ENCODE results near the gene EXOC6.

Gene EXOC6

GRCh38 chr10:93060887-93061593 is 212.7 kb downstream of the EXOC6 start:
- Histone ChIP-seq H3K36me3 (ENCODE audit: control insufficient read depth, insufficient read depth, low read length) (peaks cover 3% of the 10 kb centered on the region), H3K27ac (ENCODE audit: insufficient read depth, low read length, poor library complexity, severe bottlenecking) (no peak overlapping the region), H3K9me3 (ENCODE audit: control insufficient read depth, low read length) (no peaks in the 10 kb centered on the region), H3K4me3 (ENCODE audit: insufficient read depth, low read depth, low read length, poor library complexity, severe bottlenecking) (no peak overlapping the region), H3K4me1 (ENCODE audit: control insufficient read depth, insufficient read depth, low read length, poor library complexity, severe bottlenecking) (peaks cover 18% of the 10 kb centered on the region), H3K27me3 (replicated peaks; ENCODE audit: control insufficient read depth, insufficient read depth, low read length, poor library complexity, severe bottlenecking) (no peaks in the 10 kb centered on the region)
- DNase-seq, result no peak

GRCh38 chr10:93061594-93062513 is 213.5 kb downstream of the EXOC6 start:
- no peak overlapping the region for H3K27ac ChIP-seq (ENCODE audit: insufficient read depth, low read length, poor library complexity, severe bottlenecking)
- DNase-seq, result no peak
- H3K9me3 ChIP-seq (ENCODE audit: control insufficient read depth, low read length), result no peaks in the 10 kb centered on the region
- peaks cover 3% of the 10 kb centered on the region for H3K36me3 ChIP-seq (ENCODE audit: control insufficient read depth, insufficient read depth, low read length)
- peaks cover 18% of the 10 kb centered on the region for H3K4me1 ChIP-seq (ENCODE audit: control insufficient read depth, insufficient read depth, low read length, poor library complexity, severe bottlenecking)
- peak overlapping the region; percentile 42 for H3K4me3 ChIP-seq (ENCODE audit: insufficient read depth, low read depth, low read length, poor library complexity, severe bottlenecking)
- peaks cover 6% of the 10 kb centered on the region for H3K27me3 ChIP-seq (replicated peaks; ENCODE audit: control insufficient read depth, insufficient read depth, low read length, poor library complexity, severe bottlenecking)

GRCh38 chr10:93062514-93063143 is 214.3 kb downstream of the EXOC6 start:
- Histone ChIP-seq H3K27ac (ENCODE audit: insufficient read depth, low read length, poor library complexity, severe bottlenecking) (no peak overlapping the region), H3K9me3 (ENCODE audit: control insufficient read depth, low read length) (no peaks in the 10 kb centered on the region), H3K4me1 (ENCODE audit: control insufficient read depth, insufficient read depth, low read length, poor library complexity, severe bottlenecking) (peaks cover 18% of the 10 kb centered on the region), H3K27me3 (replicated peaks; ENCODE audit: control insufficient read depth, insufficient read depth, low read length, poor library complexity, severe bottlenecking) (peaks cover 6% of the 10 kb centered on the region), H3K4me3 (ENCODE audit: insufficient read depth, low read depth, low read length, poor library complexity, severe bottlenecking) (peak overlapping the region; percentile 42), H3K36me3 (ENCODE audit: control insufficient read depth, insufficient read depth, low read length) (no peaks in the 10 kb centered on the region)
- DNase-seq, result peak in 1 of 3 donors; percentile 17

GRCh38 chr10:93063144-93063976 is 215.0 kb downstream of the EXOC6 start:
- H3K4me1 ChIP-seq (ENCODE audit: control insufficient read depth, insufficient read depth, low read length, poor library complexity, severe bottlenecking), result peaks cover 21% of the 10 kb centered on the region
- H3K27ac ChIP-seq (ENCODE audit: insufficient read depth, low read length, poor library complexity, severe bottlenecking), result no peak overlapping the region
- H3K27me3 ChIP-seq (replicated peaks; ENCODE audit: control insufficient read depth, insufficient read depth, low read length, poor library complexity, severe bottlenecking), result peaks cover 6% of the 10 kb centered on the region
- no peaks in the 10 kb centered on the region for H3K36me3 ChIP-seq (ENCODE audit: control insufficient read depth, insufficient read depth, low read length)
- no peaks in the 10 kb centered on the region for H3K9me3 ChIP-seq (ENCODE audit: control insufficient read depth, low read length)
- H3K4me3 ChIP-seq (ENCODE audit: insufficient read depth, low read depth, low read length, poor library complexity, severe bottlenecking), result peak overlapping the region; percentile 42
- DNase-seq, result no peak

GRCh38 chr10:93063977-93064660 is 215.8 kb downstream of the EXOC6 start:
- Histone ChIP-seq H3K27ac (ENCODE audit: insufficient read depth, low read length, poor library complexity, severe bottlenecking) (no peak overlapping the region), H3K4me3 (ENCODE audit: insufficient read depth, low read depth, low read length, poor library complexity, severe bottlenecking) (no peak overlapping the region), H3K36me3 (ENCODE audit: control insufficient read depth, insufficient read depth, low read length) (no peaks in the 10 kb centered on the region), H3K9me3 (ENCODE audit: control insufficient read depth, low read length) (no peaks in the 10 kb centered on the region), H3K4me1 (ENCODE audit: control insufficient read depth, insufficient read depth, low read length, poor library complexity, severe bottlenecking) (peaks cover 22% of the 10 kb centered on the region), H3K27me3 (replicated peaks; ENCODE audit: control insufficient read depth, insufficient read depth, low read length, poor library complexity, severe bottlenecking) (peaks cover 6% of the 10 kb centered on the region)
- DNase-seq, result no peak

- Histone ChIP-seq H3K4me1 (ENCODE audit: control insufficient read depth, insufficient read depth, low read length, poor library complexity, severe bottlenecking) (peaks cover 22% of the 10 kb centered on the region), H3K4me3 (ENCODE audit: insufficient read depth, low read depth, low read length, poor library complexity, severe bottlenecking) (no peak overlapping the region), H3K27me3 (replicated peaks; ENCODE audit: control insufficient read depth, insufficient read depth, low read length, poor library complexity, severe bottlenecking) (peaks cover 6% of the 10 kb centered on the region), H3K9me3 (ENCODE audit: control insufficient read depth, low read length) (no peaks in the 10 kb centered on the region), H3K36me3 (ENCODE audit: control insufficient read depth, insufficient read depth, low read length) (no peaks in the 10 kb centered on the region), H3K27ac (ENCODE audit: insufficient read depth, low read length, poor library complexity, severe bottlenecking) (no peak overlapping the region)
- DNase-seq, result no peak
Measured at GRCh38 chr10:93064874-93065660, 216.7 kb downstream of the EXOC6 start.

- H3K9me3 ChIP-seq (ENCODE audit: control insufficient read depth, low read length), result no peaks in the 10 kb centered on the region
- peaks cover 14% of the 10 kb centered on the region for H3K27me3 ChIP-seq (replicated peaks; ENCODE audit: control insufficient read depth, insufficient read depth, low read length, poor library complexity, severe bottlenecking)
- DNase-seq, result no peak
- H3K4me3 ChIP-seq (ENCODE audit: insufficient read depth, low read depth, low read length, poor library complexity, severe bottlenecking), result no peak overlapping the region
- H3K36me3 ChIP-seq (ENCODE audit: control insufficient read depth, insufficient read depth, low read length), result no peaks in the 10 kb centered on the region
- peaks cover 22% of the 10 kb centered on the region for H3K4me1 ChIP-seq (ENCODE audit: control insufficient read depth, insufficient read depth, low read length, poor library complexity, severe bottlenecking)
- H3K27ac ChIP-seq (ENCODE audit: insufficient read depth, low read length, poor library complexity, severe bottlenecking), result no peak overlapping the region
Measured at GRCh38 chr10:93065675-93066543, 217.6 kb downstream of the EXOC6 start.

GRCh38 chr10:93066544-93066913 is 218.2 kb downstream of the EXOC6 start:
- Histone ChIP-seq H3K27ac (ENCODE audit: insufficient read depth, low read length, poor library complexity, severe bottlenecking) (no peak overlapping the region), H3K4me1 (ENCODE audit: control insufficient read depth, insufficient read depth, low read length, poor library complexity, severe bottlenecking) (peaks cover 17% of the 10 kb centered on the region), H3K9me3 (ENCODE audit: control insufficient read depth, low read length) (no peaks in the 10 kb centered on the region), H3K27me3 (replicated peaks; ENCODE audit: control insufficient read depth, insufficient read depth, low read length, poor library complexity, severe bottlenecking) (peaks cover 17% of the 10 kb centered on the region), H3K4me3 (ENCODE audit: insufficient read depth, low read depth, low read length, poor library complexity, severe bottlenecking) (no peak overlapping the region), H3K36me3 (ENCODE audit: control insufficient read depth, insufficient read depth, low read length) (no peaks in the 10 kb centered on the region)
- no peak for DNase-seq

All from effector memory CD4-positive, alpha-beta T cell (primary cell).